Measurements from ENCODE around the gene ARHGAP42.

DNA sequence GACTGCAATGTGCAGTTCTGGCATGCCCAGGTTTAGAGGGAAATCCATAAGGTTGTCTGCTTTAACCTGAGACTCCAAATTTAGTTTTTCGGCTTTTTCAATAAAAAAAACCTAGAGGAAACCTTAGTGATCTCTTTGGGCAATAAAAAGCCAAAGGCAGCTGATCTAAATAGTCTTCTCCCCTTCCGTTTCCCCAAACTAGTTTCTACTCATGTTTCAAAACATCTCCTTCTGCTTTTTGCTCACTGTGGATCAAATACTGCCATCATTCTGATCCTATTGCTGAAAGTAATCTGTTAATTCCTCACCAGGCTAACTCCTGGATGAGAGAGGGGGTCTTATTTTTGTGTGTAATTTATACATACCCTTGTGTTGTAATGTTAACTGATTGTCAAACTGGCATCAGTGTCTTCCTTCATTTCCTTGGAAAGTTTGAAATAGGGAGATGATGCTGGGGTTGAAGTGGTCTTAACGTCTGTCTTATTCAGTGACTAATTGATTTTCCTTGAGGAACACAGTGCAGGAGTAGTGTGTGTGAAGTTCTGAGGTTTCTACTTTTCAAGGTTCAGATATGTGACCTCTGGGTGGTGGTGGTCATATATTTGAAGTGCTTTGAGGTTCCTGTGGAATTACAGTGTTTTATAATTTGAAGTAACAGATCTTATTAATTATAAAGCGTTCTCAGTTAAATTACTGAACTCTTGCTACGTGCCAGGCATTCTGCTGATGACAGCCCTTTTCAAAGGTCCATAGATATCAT lies 55.0 kb downstream of the ARHGAP42 start:
- no peak for TF ChIP-seq CTCF (conservative IDR thresholded peaks at IDR 0.05; ENCODE audit: low read depth, low read length)
- TF ChIP-seq EZH2 (IDR thresholded peaks at IDR 0.05; ENCODE audit: borderline replicate concordance, low read depth, low read length, poor library complexity, severe bottlenecking) = no peak

Measured in A673 (cell line).